Measurements from ENCODE around the gene SLC17A9. TPM values are rescaled to one million over a fixed set of nuclear protein-coding genes. Genes with fewer than 3 reads are reported as not detected.

The SLC17A9 gene
- total and polyA plus RNA-seq, 10 of the 15 experiments (the other 5 are each of a cell fraction or from before 2014, with no cell fraction given), result 0.72 to 74.1 (median 29.4) TPM

DNA sequence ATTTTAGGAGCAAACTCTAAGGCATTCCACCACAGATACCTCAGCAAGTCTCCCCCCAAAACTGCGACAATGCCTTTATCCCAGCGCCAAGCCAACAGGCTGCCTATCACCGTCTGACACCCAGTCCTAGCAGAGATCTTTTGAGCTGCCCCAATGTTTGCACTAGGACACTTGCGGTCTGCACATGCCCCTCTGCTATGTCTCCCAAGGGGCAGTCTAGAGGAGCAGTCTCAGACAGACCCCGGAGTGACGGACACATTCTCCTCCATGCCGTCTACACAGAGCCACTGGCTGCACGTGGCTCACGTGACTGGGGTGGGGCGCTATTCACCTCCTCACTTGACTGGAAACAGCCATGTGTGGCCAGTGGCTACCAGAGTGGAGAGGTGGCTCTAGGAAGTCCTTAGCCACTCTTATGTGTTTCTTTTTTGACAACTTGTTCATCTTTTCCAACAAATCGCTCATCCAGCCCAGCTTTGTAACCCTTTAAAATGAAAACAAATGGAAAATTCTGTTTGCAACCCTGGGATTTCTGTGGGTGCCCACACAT lies 42.2 kb upstream of the SLC17A9 start:
- Histone ChIP-seq H3K9me3 (replicated peaks; ENCODE audit: control insufficient read depth, insufficient read depth, low read length) (no peaks in the 10 kb centered on the region), H3K9ac (ENCODE audit: control insufficient read depth, insufficient read depth, low read length) (no peak overlapping the region), H3K4me3 (no peak overlapping the region), H3K4me1 (ENCODE audit: control insufficient read depth, insufficient read depth, low read length) (peaks cover 3% of the 10 kb centered on the region; the same call in 1 of the 2 replicates), H3K27ac (ENCODE audit: control insufficient read depth, insufficient read depth) (no peak overlapping the region), H3K36me3 (ENCODE audit: control insufficient read depth in 2 of 2, insufficient read depth in 2 of 2, low read length in 1 of 2) (peaks cover 30 to 46% of the 10 kb centered on the region in 2 experiments), H4K20me1 (ENCODE audit: control insufficient read depth, insufficient read depth) (peaks cover 6% of the 10 kb centered on the region), H3K27me3 (replicated peaks in 1 of 2; ENCODE audit: control insufficient read depth in 2 of 2, insufficient read depth in 2 of 2, low read length in 1 of 2) (no peaks in the 10 kb centered on the region), H2AFZ (ENCODE audit: control insufficient read depth, low read depth, low read length) (no peak overlapping the region), H3K4me2 (ENCODE audit: control insufficient read depth, insufficient read depth) (no peak overlapping the region), H3K79me2 (ENCODE audit: control insufficient read depth, insufficient read depth, low read length) (peaks cover 29% of the 10 kb centered on the region)
- WGBS (ENCODE audit: insufficient coverage, insufficient replicate concordance, low lambda C conversion rate, missing lambda C conversion rate), result 86% methylated on average over 11 of the region's 11 CpGs
- ATAC-seq (no peak), DNase-seq (ENCODE audit: low read depth, low spot score) (no peak), FAIRE-seq (no peak)
- ChIA-PET POLR2A (no interaction called here), CTCF (no interaction called here), SMC1A (ENCODE audit: uncharacterized antibody, unreplicated experiment) (no interaction called here), RAD21 (ENCODE audit: unreplicated experiment) (no interaction called here)
- intact Hi-C loops (cut with micrococcal nuclease; ENCODE audit: unreplicated experiment), result no loop called here
- TF ChIP-seq POLR2A (IDR thresholded peaks at IDR 0.05; ENCODE audit: low read depth, low read length), result peak; percentile 50
- TF ChIP-seq, protein P1, sequence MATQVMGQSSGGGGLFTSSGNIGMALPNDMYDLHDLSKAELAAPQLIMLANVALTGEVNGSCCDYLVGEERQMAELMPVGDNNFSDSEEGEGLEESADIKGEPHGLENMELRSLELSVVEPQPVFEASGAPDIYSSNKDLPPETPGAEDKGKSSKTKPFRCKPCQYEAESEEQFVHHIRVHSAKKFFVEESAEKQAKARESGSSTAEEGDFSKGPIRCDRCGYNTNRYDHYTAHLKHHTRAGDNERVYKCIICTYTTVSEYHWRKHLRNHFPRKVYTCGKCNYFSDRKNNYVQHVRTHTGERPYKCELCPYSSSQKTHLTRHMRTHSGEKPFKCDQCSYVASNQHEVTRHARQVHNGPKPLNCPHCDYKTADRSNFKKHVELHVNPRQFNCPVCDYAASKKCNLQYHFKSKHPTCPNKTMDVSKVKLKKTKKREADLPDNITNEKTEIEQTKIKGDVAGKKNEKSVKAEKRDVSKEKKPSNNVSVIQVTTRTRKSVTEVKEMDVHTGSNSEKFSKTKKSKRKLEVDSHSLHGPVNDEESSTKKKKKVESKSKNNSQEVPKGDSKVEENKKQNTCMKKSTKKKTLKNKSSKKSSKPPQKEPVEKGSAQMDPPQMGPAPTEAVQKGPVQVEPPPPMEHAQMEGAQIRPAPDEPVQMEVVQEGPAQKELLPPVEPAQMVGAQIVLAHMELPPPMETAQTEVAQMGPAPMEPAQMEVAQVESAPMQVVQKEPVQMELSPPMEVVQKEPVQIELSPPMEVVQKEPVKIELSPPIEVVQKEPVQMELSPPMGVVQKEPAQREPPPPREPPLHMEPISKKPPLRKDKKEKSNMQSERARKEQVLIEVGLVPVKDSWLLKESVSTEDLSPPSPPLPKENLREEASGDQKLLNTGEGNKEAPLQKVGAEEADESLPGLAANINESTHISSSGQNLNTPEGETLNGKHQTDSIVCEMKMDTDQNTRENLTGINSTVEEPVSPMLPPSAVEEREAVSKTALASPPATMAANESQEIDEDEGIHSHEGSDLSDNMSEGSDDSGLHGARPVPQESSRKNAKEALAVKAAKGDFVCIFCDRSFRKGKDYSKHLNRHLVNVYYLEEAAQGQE (IDR thresholded peaks at IDR 0.05; ENCODE audit: low read depth, low read length), result no peak
- TF ChIP-seq POLR2AphosphoS5 (IDR thresholded peaks at IDR 0.05; ENCODE audit: low read length), result 0 out of 2 replicates have a peak, but pooled peaks have one; percentile 23
- in situ Hi-C loops (cut with MboI), result no loop called here
- no TSS peak for BruUV-seq (replicated peaks)
